RPMI8226 (cell line): Measurements from ENCODE around the gene TMEM18.
A peak's percentile ranks its signal among the peaks of the same experiment; 100 is the strongest.

Source experiments
- DNase-seq: peaks from one replicate; pipeline ENCODE4 v3.0.0-alpha.2; 2015

TMEM18 gene

DNA sequence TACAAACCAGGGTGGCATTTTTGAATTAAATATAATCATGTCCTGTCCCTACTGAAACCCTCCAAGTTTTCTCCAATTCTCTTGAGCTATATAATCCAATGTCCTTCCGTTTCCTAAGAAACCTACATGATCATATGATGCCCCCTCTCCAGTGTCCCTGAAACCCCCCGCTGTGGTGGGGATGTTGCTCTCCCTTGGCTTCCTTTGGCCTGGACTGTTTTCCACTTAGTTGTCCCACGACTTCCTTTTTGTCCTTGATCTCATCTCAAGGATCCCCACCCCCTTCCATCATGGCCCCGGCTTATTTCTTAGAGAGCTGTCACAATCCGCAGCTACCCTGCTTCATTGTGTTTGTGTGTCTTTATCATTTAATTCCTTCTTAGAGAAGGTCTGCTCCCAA, 43.8 kb downstream of the TMEM18 start:
- no peak for DNase-seq

DNA sequence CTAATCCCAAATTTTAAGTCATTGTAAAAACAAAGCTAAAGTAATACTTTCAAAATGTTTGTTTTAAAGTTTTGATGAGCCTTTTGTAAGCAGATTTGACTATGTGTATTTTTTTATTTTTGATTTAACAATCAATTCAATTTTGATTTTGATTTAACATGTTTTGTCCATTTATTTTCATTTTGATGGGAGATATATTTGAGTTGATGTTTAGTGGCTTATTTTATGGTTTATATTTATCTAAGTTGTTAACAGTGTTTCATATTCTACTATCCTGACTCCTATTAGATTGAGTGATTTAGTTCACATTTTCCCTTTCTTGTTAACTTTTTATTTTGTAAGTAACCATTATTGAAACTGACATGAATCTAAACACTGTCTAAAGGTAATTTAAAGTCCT, 44.7 kb downstream of the TMEM18 start:
- no peak for DNase-seq

DNA sequence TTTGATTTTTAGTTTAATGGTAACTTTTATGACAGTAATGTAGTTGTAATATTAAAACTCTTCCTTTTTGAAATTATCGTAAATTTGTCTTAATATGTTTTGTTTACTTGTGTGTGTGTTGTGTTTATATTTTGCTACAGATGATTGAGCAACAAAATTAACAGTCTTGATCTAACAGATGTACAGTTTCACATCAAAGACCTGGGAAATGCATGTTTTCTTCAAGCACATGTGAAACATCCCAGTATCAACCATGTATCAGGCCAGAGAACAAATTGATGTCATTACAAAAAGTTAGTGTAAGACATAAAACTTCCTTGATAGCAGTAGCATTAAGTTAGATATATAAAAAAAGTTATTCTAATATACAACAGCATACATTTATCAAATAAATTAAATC, 45.5 kb downstream of the TMEM18 start:
- no peak for DNase-seq

DNA sequence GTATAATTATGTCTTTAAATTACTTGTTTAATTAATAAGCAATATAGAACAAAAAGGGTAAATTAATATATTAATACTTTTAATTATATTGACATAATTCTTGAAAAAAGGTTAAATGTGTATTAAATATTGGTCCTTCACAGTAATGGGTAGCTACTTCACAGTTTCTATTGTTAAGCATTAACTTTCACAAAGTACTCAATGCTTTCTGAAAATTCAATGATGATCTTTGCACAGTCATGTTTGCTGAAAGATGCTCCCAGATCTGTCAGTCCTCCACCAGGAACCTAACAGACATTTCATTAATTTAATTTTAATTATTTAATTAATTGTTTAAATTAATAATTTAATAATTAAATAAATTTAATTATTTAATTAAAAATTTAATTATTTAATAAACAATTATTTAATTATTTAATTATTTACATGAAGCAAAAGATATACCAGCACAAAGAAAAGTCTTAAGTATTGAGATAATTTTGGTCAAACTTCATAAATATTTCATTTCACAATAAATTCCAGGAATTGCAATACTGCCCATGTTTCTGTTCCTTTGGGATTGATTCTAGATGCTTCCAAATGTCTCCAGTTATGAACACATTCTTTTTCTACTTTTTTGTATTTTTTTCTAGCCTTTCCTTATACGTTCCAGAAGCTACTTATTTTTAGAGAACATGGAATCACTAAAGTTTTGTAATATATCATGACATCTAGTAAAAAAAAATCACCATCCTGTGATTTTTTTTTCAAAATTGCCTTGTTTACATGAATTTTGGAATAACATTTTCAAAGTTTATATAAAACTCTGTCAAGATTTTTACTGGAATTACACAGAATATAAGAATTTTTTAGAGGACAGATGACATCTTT, 46.5 kb downstream of the TMEM18 start:
- DNase-seq: no peak

DNA sequence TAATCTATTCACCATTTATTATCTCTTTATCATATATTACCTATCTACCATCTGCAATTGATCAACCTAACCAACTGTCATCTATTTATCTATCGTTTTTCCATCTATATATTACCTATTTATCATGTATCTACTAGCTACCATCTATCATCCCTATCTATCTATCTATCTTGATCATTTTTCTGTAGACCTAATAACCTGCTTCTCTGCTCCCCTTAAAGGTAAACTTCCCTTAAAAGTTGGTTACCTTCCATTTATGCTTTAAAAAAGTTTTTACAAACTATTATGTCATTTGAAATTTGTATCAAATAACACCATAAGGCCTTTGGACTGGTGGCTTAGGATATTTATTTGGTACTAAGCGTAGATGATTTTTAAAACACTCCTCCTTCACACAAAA, 47.2 kb downstream of the TMEM18 start:
- DNase-seq: no peak

DNA sequence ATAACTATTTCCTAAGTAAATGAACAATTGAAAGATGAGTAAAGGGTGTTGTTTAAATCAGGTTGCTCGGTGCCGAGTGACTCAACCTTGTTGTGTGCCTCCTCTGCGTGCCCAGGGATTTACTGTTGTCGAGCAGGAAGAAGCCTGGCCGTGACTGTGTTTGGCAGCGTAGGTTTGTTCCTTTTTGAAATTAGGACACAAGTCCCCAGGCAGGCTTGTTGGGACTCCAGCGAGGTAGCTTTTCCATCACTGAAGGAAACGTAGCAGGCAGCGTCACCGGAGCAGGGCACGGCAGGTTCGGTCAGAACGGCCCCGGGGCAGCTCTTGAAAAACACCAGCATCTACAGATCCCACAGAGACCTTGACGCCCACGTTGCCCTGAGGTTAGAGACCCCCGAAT, 48.6 kb downstream of the TMEM18 start:
- no peak for DNase-seq

DNA sequence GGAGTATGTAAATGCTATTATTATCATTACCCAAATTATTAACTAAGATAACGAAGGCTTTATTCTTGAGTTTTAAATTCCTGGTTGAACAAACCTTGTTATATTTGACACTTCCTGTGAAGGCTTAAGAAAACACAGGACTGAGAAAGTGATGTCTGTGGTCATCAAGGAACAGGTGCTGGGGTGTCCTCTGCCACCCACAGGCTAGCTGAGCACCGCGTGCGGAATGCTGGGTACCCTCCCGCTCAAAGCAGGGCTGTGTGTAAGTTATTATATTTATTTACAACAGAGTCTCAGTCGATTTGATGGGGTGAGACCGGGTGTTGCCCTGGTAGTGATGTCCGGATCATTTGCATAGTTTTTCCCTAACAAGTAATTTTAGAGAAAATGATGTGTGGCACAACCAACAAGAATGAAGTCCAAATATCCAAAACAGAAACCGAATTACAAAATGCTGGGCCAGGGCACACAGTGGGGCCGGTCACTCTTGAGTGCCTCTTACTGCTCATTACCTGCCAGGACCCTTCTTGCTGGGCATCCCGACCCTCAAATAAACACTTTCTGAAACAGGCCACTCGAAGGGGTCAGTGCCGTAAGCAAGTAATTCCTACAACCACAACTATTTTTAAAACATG, 49.2 kb downstream of the TMEM18 start:
- DNase-seq: no peak

DNA sequence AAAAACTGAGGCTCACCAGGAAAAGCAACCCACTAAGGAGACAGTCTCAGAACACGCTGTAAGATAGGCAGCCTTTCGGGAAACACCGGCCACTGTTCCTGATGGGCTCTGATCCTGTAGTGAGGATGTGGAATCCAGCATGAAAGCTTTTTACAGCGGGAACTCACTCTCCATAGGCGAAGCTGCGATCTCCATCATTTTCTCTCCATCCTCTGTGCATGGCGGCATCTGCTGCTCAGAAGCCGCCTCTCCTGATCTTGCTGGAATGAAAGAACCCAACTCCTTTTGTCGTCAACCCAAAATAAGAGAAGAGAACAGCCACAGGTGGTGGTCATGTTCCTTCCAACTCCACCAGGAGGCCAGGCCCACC, 49.9 kb downstream of the TMEM18 start:
- DNase-seq: no peak

DNA sequence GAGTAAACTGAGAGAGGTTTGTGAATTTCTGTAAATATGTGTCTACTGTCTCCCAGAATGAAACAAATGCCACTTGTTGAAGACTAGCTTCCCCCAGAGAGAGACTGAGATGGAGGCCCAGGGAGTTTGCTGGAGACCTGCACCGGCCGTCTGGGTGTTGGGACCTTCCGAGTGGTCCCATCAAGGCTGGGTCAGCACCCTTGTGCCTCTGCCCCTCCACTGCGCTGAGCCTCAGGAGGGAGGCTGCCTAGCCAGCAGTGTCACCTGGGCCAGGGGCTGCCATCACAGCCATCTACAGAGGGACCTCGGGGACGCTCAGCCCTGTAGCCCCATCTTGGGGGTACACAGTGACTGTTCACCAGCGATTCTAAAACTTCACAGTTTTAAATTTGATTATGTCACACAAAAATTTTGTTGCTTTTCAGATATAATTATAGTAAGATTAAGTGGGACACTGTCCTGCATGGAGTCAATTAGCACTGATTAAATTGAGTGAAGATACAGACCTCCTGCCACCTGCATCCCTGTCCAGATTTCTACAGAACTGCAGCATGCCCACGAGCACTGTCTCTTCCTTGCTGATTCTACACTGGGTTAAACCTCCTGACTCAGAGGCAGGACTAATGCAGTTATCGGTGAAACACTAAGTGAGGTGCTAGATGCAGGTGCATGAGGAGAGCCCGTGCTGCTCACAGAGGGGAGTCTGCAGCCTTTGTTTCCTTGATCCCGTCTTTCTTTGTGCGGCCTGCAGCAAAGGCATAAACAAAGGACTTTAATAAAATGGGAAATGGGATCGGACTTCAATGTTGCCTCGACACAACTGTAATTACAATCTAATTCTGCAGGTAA, 50.5 kb downstream of the TMEM18 start:
- DNase-seq: no peak

DNA sequence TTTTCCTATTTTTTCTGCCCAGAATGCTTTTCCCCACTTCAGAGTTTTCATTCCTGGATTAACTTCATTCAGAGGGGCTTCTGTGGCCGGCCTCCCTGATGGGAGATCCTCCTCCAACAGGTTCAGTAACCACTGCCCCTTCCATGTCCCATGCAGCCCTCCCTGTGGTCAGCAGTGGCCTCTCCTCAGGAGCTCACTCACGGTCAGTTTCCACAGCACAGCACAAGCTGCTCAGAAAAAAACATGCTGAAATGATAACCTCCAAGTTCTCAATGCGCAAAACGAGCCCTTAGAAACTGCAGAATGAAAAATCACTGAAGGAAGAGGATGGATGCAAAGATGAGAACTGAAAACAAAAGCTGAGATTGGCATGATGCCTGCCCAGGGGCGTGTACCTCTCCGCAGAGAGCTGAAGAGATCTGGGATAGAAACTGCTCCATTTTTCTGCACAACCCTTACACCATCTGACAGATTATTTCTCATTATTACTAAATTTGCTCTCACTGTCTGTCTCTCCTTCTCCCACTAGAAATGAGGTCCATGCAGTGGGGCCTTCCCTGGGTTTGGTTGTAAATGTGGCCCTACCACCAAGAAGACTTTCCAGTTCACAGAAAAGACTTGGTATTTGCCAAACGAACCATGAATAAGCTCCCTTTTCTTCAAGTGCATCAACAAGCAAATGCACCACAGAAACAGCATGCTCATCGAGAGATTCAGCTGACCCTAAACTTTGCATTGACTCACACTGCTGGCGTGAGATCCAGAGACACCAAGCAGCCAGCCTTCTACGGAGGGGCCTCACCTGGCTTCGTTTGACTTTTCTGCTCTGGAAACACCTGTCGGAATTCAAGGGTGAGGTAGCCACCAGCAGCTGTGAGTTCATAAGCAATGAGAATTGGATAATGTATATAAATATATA, 51.5 kb downstream of the TMEM18 start:
- peak; percentile 49 for DNase-seq

DNA sequence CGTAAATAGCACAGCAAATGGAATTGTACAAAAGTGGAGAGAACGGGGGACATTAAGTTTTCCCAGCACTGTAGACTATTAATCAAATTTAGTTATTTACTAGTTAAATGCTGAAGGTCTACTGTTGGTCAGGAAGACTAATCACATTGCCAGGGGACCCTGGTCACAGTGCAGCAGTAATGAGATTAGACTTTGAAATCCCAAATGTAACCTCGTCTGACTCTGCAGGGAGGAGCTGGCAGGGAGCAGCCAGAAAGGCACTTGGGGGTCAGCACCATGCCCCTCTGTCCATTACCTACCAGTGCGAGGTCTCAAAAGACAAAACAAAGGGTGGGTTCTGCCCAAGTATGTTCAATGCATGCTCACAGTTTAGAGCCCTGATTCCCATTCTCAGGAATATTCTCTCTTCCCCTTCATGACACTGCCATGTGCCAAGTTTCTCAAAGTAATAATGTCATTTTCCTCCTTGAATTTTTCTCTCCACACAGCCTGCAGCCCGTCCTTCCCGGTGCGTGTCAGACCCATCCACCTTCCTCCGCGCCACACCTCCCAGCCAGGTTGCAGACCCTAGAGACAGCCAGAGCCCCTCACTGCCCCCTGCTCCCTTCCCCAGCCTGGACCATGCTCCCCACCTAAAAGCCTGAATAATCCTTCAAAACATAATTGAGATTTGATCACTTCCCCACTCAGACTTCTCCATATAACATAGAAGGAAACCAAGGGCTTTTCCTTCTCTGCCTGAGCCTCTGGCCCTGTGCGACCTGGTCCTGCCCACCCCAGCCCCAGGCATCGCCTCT, 52.5 kb downstream of the TMEM18 start:
- no peak for DNase-seq

DNA sequence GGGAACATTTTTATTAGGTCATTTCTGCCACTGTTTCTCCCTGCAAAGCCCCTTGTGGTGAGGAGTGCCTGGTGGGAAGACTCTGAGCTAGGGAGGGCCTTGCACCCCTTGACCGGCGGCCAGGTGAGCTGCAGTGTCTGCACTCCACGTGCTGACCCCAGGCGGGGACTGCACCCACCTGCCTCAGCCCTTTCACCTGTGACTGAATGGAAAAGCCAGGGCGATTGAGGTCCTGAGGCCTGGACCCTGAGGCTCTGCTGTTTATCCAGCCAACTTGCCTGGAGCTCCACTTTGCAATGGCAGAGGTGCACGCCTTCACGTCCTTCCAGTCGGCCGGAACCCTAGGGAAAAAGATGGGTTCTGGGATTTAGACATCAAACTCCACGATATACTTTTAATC, 53.1 kb downstream of the TMEM18 start:
- DNase-seq: no peak

DNA sequence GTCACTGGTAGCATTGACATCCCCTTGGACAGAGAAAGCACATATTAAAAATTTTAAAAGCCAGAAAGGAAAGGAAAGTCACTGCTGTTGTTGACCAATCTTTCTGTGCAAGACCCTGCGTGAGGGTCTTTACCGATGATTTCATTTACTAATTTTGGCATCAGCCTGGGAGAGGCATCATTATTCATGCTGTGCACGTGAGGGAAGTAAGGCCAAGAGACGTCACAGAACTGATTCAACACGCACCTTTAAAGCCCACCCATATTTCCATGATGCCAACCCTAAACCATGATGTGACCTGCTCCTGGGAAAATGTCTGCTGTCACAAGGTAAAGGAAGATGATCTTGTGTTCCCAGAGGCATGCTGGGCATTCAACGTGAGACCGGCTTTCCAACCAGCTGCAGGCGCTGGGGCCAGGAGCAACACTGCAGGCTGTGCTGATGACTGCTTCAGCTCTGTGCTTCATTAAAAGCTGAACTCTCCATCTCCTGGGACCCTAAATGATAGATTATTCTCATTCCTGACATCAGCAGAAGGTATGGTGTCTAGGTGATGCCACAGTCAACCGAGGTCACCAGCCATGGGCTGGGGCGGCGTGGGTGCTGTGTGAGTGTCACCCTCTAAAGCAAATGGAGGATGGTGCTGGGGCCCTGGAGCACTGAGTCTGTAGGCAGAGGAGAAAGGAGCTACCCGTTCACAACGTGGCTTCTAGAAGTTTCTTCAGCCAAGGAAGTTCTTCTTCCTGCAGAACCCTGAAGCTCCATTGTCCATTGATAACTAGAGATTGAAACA, 53.9 kb downstream of the TMEM18 start:
- DNase-seq: no peak

DNA sequence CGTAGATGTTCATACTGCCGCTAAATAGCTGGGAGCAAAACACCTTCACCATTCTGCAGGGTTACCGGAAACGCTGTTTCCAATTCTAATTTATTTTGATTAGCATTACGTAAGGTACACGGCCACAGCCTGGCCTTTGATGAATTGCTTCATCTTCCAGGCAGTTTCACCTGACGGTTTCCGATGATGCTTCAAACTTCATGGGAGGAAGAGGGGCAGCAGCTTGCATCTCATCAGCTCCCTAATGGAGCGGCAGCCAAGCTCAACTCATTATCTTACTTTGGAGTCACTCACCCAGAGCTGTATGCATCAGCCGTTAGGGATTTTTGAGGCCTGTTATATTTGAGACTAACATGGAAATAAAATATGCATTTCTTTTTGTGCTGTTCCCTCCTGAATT, 54.8 kb downstream of the TMEM18 start:
- no peak for DNase-seq

DNA sequence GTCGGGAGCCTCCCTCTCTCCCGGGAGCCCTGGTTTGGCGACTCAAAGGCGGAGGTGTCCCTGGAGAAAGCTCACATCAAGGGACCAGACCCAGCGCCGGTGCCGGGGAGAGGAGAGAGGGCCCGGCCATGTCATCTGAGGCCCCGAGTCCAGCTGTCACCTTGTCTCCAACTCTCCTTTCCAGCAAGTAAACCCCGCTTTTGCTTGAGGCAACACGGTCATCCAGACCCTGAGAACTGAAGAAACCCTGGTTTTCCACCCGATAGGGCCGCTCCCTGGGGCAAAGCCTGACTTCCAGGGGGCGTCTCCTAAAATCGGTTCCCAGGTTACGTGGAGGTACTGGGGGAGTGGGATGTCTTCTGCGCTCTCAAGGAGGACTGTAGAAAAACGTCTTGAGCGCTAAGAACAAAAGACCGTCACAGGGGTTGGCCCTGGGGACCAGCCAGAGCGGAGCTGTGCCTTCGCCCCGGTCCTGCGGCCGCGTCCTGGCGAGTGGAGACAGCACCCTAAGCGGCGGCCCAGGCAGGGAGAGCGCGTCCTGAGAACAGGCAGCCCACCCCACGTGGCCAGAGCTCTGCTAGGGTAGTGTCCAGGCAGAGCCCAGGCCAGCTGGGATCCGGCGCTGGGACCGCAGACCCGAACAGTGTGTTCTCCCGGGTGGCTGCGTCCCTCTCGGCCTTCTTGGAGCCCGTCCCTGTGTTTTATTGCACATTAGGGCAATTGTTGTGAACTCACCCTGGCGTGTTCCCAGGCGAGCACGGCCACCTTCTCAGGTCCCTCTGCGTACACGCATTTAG, 55.7 kb downstream of the TMEM18 start:
- no peak for DNase-seq

DNA sequence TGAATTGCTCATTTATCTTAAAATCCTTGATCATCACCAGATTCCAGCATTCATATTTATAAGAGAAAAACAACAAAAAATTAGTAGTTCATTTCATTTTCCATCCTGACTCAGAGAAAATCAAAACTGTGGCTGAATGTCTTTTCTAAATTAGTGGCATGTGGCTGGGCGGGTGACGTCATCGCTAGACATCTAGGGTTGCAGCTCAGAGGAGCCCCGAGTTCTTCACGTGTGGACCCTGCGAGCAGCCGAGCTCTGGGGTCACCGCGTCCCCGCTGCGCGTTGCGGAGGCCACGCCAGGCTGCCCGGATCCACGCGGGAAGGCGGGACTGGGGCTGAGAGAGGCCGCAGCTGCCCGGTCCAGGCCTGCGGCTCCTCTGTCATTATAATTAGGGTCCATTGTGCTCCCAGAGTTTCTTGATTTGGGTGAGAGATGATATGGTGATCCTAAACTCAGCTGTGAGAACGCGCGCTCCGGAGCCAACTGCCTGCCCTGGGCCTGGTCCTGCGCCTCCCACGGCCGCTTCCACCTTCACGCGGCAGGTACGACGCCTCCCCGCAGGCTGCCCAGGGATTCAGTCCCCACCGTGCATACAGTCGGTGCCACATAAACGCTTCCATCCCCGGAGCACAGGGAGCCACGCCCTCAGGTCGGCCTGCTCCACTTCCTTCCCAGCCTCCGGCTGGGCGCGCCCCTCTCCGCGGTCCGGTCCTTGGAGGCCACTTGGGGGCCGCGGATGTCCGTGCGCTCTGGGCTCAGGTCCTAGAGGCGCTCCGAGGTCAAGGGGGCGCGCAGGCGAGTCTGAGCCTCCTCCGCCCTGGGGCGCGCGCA, 56.5 kb downstream of the TMEM18 start:
- no peak for DNase-seq

DNA sequence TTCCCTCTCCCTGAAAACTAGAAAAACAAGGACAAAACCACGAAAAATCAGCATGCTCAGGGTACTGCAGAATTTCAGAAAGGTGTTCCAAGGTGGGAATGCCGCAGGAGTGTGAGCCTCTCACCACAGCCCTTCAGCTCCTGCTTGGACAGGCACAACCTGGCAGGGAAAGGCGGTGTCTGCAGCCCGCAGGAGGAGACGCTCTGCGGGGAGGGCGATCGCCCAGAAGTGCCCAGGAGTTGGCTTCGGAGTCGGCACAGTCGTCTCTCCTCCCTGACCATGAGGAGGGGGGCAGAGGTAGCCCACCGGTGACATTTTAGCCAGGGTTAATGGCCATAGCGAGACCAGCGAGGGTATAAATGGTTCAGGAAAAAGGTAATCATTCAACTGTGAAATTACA, 57.2 kb downstream of the TMEM18 start:
- no peak for DNase-seq

DNA sequence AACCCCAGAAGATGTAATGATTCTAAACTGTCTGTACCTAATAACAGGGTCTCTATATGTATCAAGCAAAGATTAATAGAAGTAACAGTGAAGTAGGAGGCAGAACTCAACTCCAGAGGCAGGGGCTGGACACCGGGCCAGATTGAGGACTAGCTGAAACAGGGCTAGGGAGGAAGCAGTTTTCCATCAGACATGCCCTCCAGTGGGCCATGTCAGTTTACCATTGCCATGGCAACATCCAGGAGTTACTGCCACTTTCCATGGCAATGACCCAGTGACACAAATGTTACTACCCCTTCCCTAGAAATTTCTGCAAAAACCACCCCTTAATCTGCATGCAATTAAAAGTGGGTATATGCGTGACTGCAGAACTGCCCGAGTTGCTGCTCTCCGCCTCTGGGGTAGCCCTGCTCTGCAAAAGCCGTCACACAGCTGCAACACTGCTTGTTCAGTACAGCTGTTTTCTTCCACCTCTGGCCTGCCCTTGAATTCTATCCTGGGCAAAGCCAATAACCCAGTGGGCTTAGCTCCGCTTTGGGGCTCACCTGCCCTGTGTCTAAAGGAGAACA, 58.7 kb downstream of the TMEM18 start:
- no peak for DNase-seq

DNA sequence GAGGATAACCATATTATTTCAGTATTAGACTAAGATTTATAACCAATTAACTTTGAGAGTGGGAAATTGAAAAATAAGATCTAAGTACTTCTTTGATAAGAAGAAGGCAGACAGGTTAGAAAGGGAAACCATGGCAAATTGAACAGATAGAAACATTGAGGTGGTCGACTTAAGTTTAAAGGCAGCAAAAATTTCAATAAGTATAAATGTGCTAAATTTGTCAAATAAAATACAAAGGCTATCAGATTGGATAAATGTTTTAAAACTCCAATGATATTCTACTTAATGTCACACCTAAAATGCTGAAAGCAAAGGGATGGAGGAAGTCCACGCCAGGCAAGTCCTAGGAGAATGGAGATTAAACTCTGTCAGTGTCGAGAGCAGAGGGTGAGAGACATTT, 59.2 kb downstream of the TMEM18 start:
- no peak for DNase-seq
